Right lobe of liver (tissue), 6 donors: ENCODE results near the gene RHBG. TPM values are rescaled to one million over a fixed set of nuclear protein-coding genes. Genes with fewer than 3 reads are reported as not detected.

Experiments used
- ATAC-seq, 4 donors: fragments of 200-7000 bp; cut with Tn5 transposase; one replicate each; pipeline ENCODE4 v1.9.1; 2020; ENCODE audit warnings: mild to moderate bottlenecking in 4 of 4, moderate library complexity in 4 of 4
- DNase-seq, 3 donors: peaks; one replicate each; pipeline ENCODE4 v3.0.0-alpha.2; 2020
- H3K27ac ChIP-seq, 3 donors: fragments of 200-600 bp; one replicate each; pipeline ENCODE4 v1.8.0; 2022
- H3K27me3 ChIP-seq, 2 donors: fragments of 200-600 bp; one replicate each; pipeline ENCODE4 v1.8.0; 2022
- H3K36me3 ChIP-seq, 4 donors: fragments of 200-600 bp; sonication (generic) in 1 of 4; one replicate each; pipeline versions ENCODE4 v1.5.1 to v1.8.0; 2017 to 2022; ENCODE audit warnings: control low read depth in 1 of 4
- H3K4me1 ChIP-seq, 4 donors: fragments of 200-600 bp; sonication (generic) in 1 of 4; one replicate each; pipeline versions ENCODE4 v1.5.1 to v1.8.0; 2017 to 2022; ENCODE audit warnings: control low read depth in 1 of 4
- H3K4me3 ChIP-seq, 3 donors: fragments of 200-600 bp; one replicate each; pipeline ENCODE4 v1.8.0; 2022
- H3K9me3 ChIP-seq, 4 donors: fragments of 200-600 bp; sonication (generic) in 1 of 4; one replicate each; pipeline versions ENCODE4 v1.5.1 to v1.8.0; 2017 to 2022; ENCODE audit warnings: control low read depth in 1 of 4
- POLR2A ChIP-seq: fragments of 450-650 bp; IDR thresholded peaks from one replicate; pipeline ENCODE4 v1.6.1; 2017; ENCODE audit warnings: antibody characterized with exemption, mild to moderate bottlenecking
- whole genome bisulfite sequencing: methylation state at CpG from one replicate; pipeline ENCODE4 v1.1.6; 2018; ENCODE audit warnings: low coverage, low lambda C conversion rate; ENCODE audit not compliant: insufficient coverage; ENCODE audit errors: missing lambda C conversion rate; 5-methylcytosine and 5-hydroxymethylcytosine counted together
- intact Hi-C, 2 donors: fragments of 100-400 bp; cut with DNase I; formaldehyde crosslinking; loops; one replicate each; pipeline versions ENCODE4 v1.11.2 to v1.14.1; 2022
- total RNA-seq, 6 experiments: library from RNA; depleted of rRNA in 2 of 6; stranded (reverse); fragments of >200 nt in 2 of 6; fragmentation: NEBNext Ultra II Directional in 3 of 6; extraction: Animal tissue kit (Norgen Biotek cat#: 25700) in 3 of 6; gene quantifications; one replicate each; pipeline versions ENCODE4 v1.1.0 to v1.2.4, GENCODE V29; 2016 to 2023
- TF ChIP-seq, protein P1 (sequence below), 4 donors: fragments of 200-600 bp in 3 of 4; fragments of 450-650 bp in 1 of 4; IDR thresholded peaks; one replicate each; pipeline versions ENCODE4 v1.5.1 to v1.8.0; 2016 to 2022; ENCODE audit warnings: antibody characterized with exemption in 4 of 4, mild to moderate bottlenecking in 2 of 4
- donor health status: DM: no; HTN: yes; CAD: no.
- donor health status: DM: no; HTN: no; CAD: no.
- donor health status: DM: no; HTN: no; CAD: no.
- donor health status: DM: no; HTN: yes; CAD: no.
- donor health status: DM: no; HTN: yes; CAD: no.

RHBG gene
- total RNA-seq, 6 experiments from 2014 or later: 0.42 to 1.6 (median 1.1) TPM; not detected in 2

DNA sequence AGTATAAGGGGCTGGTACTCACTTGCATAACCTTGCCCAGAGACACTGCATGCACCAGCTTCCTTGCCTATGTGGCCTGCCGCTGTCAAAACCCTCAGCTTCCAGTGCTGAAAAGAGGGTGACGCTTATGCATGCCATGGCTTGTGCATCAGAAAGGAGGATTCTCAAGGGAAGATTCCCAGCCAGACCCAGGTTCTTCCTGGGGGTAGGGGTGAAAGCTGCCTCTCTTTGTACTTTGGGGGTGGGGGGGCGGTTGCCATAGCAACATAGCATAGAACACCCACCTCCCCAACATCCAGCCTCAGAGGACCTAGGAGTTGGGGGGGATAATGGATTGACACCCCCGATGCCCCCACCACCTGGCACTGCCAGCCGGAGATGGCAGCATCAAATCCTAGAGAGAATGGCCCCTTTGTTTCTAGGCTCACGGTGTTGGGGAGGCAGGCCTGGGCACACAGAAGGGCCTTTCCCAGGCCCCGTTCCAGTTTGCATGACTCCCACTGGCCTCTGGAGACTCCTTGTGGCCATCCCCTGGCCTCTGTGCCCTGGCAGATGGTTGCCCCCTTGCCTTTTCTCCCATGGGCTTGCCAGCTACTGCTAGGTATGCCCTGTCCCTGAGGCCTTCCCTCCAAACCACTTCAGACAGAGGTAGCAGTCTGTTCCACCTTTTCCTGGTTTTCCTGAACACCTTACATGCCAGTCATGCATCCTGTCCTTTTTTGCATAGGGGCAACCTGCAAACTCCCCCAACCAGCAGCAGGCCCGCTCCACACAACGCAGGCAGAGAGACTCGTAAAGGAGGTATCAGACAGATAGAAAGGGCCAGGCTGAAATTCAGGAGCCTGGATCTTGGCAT is 44.6 kb downstream of the RHBG start:
- no peaks in the 10 kb centered on the region for H3K9me3 ChIP-seq
- ATAC-seq (no peak), DNase-seq (no peak)
- intact Hi-C loops: no loop called here
- H3K4me3 ChIP-seq: no peak overlapping the region
- H3K36me3 ChIP-seq: no peaks in the 10 kb centered on the region
- H3K27me3 ChIP-seq: peaks cover 0 to 1% of the 10 kb centered on the region in 2 donors
- 20% methylated on average over 1 of the region's 10 CpGs for WGBS
- H3K27ac ChIP-seq: no peak overlapping the region
- H3K4me1 ChIP-seq: no peaks in the 10 kb centered on the region
- no peak for TF ChIP-seq POLR2A
- TF ChIP-seq, protein P1, sequence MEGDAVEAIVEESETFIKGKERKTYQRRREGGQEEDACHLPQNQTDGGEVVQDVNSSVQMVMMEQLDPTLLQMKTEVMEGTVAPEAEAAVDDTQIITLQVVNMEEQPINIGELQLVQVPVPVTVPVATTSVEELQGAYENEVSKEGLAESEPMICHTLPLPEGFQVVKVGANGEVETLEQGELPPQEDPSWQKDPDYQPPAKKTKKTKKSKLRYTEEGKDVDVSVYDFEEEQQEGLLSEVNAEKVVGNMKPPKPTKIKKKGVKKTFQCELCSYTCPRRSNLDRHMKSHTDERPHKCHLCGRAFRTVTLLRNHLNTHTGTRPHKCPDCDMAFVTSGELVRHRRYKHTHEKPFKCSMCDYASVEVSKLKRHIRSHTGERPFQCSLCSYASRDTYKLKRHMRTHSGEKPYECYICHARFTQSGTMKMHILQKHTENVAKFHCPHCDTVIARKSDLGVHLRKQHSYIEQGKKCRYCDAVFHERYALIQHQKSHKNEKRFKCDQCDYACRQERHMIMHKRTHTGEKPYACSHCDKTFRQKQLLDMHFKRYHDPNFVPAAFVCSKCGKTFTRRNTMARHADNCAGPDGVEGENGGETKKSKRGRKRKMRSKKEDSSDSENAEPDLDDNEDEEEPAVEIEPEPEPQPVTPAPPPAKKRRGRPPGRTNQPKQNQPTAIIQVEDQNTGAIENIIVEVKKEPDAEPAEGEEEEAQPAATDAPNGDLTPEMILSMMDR (IDR thresholded peaks at IDR 0.05): no peak

DNA sequence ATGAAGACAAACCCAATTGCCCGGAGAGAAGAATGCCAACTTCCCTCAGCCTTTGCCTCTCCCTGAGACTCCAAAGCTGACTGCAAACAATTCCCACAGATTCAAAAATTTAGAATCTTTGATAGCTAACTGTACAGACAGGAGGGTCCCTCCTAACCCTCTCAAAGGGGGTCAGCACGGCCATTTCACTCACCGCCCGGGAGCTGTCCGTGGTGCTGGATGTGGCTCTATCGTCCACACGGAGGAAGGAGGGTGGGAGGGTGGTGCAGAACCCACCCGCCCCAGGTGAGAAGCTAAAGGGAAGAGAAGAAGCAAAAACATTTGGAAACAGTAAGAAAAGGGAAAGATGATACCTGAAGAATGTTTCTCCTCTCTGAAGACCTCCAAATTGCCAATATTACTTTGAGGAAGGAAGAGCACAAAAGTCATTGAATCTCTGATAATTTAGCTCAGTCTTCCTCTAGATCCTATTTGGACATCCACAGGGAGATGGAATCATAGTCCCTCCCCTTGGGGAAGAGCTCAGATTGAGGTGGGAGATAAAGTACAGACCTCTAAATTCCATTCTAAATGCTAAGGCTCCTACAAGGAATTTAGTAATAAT is 45.6 kb downstream of the RHBG start:
- ATAC-seq (no peak), DNase-seq (no peak)
- 18% methylated on average over 8 of the region's 8 CpGs for WGBS
- Histone ChIP-seq H3K27ac (no peak overlapping the region), H3K27me3 (peaks cover 0 to 11% of the 10 kb centered on the region in 2 donors), H3K4me1 (no peaks in the 10 kb centered on the region), H3K36me3 (no peaks in the 10 kb centered on the region), H3K9me3 (no peaks in the 10 kb centered on the region), H3K4me3 (no peak overlapping the region)
- no peak for TF ChIP-seq POLR2A
- intact Hi-C loops: no loop called here

DNA sequence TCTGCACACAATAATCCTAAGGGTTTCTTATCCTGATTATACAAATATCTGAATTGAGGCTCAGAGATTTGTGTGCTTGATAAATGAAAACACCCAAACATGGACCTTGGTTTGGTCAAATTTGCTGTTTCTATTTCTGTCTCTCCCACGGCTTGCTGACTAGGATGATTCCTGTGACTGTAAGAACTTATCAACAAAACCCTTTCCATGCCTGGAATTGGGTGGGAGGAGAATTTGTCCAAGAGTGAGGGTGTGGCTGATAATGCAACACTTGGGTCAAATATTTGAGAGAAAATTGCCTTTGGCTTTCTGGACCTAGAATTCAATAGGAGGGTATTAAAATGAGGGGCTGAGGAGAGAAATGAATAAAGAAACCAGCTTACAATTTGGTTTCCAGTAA is 48.0 kb downstream of the RHBG start:
- Histone ChIP-seq H3K4me1 (peaks cover 0 to 20% (median 8%) of the 10 kb centered on the region in 4 donors), H3K27ac (no peak overlapping the region), H3K4me3 (no peak overlapping the region), H3K36me3 (no peaks in the 10 kb centered on the region), H3K27me3 (peaks cover 4 to 32% of the 10 kb centered on the region in 2 donors), H3K9me3 (no peaks in the 10 kb centered on the region)
- DNase-seq (no peak), ATAC-seq (no peak)
- 14% methylated on average over 1 of the region's 1 CpG for WGBS
- TF ChIP-seq, protein P1 (IDR thresholded peaks at IDR 0.05): no peak
- no peak for TF ChIP-seq POLR2A
- intact Hi-C loops: no loop called here

DNA sequence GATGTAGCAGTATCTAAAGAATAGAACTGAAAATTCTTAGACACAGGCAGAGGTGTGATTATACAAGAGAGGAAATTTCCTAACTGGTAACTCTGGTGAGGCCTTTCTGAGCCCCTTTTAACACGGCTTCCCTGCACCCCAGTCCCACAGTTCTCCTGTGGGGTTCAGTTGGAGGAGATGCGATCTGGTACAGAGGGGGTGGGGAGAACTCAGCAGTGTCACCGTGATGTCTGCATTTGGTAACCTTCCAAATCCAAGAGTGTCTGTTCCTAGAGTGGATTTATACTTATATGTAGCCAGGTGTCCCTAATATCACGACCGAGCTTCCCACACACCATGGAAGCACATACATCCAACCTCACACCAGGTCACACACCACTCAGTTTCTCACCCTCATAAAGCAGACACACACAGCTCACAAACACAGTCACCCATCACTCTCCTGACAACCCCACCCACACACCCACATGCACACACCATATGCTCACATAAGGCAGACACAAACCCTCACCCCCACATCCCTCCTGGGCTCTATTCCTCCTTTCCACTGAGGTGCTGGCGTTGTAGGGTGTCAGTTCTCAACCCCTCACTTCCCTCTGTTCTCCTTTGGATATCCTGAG is 48.5 kb downstream of the RHBG start:
- Histone ChIP-seq H3K9me3 (no peaks in the 10 kb centered on the region), H3K27ac (no peak overlapping the region), H3K4me3 (no peak overlapping the region), H3K4me1 (peaks cover 0 to 20% (median 8%) of the 10 kb centered on the region in 4 donors), H3K36me3 (no peaks in the 10 kb centered on the region), H3K27me3 (peaks cover 7 to 32% of the 10 kb centered on the region in 2 donors)
- ATAC-seq (no peak), DNase-seq (no peak)
- intact Hi-C loops: no loop called here
- WGBS: 62% methylated on average over 4 of the region's 6 CpGs
- no peak for TF ChIP-seq POLR2A
- TF ChIP-seq, protein P1 (IDR thresholded peaks at IDR 0.05): no peak
